GM19372 (cell line): ENCODE data around the gene SLC26A1.

Source experiments
- ATAC-seq: cut with Tn5 transposase; IDR thresholded peaks from one replicate; pipeline ENCODE4 v1.9.1; 2021; ENCODE audit warnings: mild to moderate bottlenecking, low read depth, moderate library complexity; ENCODE audit not compliant: unreplicated experiment

SLC26A1 gene

GRCh38 chr4:1028574-1029220 lies 35.5 kb upstream of the SLC26A1 start:
- no peak for ATAC-seq

- ATAC-seq = no peak
Observed at GRCh38 chr4:1027915-1028238, 34.7 kb upstream of the SLC26A1 start.

- no peak for ATAC-seq
Observed at GRCh38 chr4:1027219-1027914, 34.2 kb upstream of the SLC26A1 start.

- ATAC-seq = peak; percentile 58
Observed at GRCh38 chr4:1026115-1026514, 32.9 kb upstream of the SLC26A1 start.

GRCh38 chr4:1024882-1025545 lies 31.8 kb upstream of the SLC26A1 start:
- ATAC-seq = no peak

- ATAC-seq = no peak
Observed at GRCh38 chr4:1023895-1024740, 30.9 kb upstream of the SLC26A1 start.

GRCh38 chr4:1023075-1023640 lies 30.0 kb upstream of the SLC26A1 start:
- ATAC-seq = no peak

- no peak for ATAC-seq
Observed at GRCh38 chr4:1022739-1023066, 29.5 kb upstream of the SLC26A1 start.

- no peak for ATAC-seq
Observed at GRCh38 chr4:1022051-1022738, 29.0 kb upstream of the SLC26A1 start.

- ATAC-seq = peak; percentile 78
Observed at GRCh38 chr4:1021386-1022050, 28.3 kb upstream of the SLC26A1 start.

GRCh38 chr4:1019729-1020470 lies 26.7 kb upstream of the SLC26A1 start:
- ATAC-seq = no peak

GRCh38 chr4:1019320-1019719 lies 26.1 kb upstream of the SLC26A1 start:
- ATAC-seq = no peak

GRCh38 chr4:1018147-1019020 lies 25.2 kb upstream of the SLC26A1 start:
- ATAC-seq = no peak

- ATAC-seq = no peak
Observed at GRCh38 chr4:1017706-1018105, 24.5 kb upstream of the SLC26A1 start.

- no peak for ATAC-seq
Observed at GRCh38 chr4:1017211-1017610, 24.0 kb upstream of the SLC26A1 start.

- ATAC-seq = no peak
Observed at GRCh38 chr4:1015746-1016145, 22.5 kb upstream of the SLC26A1 start.

GRCh38 chr4:1015179-1015578 lies 22.0 kb upstream of the SLC26A1 start:
- no peak for ATAC-seq
